ENCODE data around the gene CHRNB4.

DNA sequence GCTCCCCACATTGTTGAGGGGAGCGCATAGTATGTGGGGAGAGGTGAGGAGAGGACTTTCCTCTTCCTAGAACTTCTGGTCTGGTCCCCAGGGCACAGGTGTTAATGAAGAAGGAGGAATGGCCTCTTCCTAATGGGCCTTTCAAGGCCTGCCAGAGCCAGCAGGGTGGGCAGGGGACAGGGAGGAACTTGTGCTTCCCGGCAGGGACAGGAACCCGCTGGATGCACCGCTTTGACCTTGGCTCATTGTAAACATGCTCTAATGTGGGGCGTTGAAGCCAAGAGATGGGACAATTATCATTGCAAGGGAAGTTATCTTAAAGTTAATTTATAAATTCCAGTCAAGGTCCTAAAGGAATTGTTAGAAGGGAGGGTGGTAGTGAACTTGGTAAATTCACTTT, 21.0 kb upstream of the CHRNB4 start:
- TF ChIP-seq, protein P1, sequence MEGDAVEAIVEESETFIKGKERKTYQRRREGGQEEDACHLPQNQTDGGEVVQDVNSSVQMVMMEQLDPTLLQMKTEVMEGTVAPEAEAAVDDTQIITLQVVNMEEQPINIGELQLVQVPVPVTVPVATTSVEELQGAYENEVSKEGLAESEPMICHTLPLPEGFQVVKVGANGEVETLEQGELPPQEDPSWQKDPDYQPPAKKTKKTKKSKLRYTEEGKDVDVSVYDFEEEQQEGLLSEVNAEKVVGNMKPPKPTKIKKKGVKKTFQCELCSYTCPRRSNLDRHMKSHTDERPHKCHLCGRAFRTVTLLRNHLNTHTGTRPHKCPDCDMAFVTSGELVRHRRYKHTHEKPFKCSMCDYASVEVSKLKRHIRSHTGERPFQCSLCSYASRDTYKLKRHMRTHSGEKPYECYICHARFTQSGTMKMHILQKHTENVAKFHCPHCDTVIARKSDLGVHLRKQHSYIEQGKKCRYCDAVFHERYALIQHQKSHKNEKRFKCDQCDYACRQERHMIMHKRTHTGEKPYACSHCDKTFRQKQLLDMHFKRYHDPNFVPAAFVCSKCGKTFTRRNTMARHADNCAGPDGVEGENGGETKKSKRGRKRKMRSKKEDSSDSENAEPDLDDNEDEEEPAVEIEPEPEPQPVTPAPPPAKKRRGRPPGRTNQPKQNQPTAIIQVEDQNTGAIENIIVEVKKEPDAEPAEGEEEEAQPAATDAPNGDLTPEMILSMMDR (IDR thresholded peaks at IDR 0.05) = no peak
- no peak for TF ChIP-seq POLR2A (IDR thresholded peaks at IDR 0.05)

Data from thyroid gland (tissue), 4 donors.